GM21723 (cell line): ENCODE measurements around the gene FBXL17.

Experiments used
- ATAC-seq: cut with Tn5 transposase; IDR thresholded peaks from one replicate; pipeline ENCODE4 v1.9.1; 2021; ENCODE audit warnings: mild to moderate bottlenecking, moderate library complexity; ENCODE audit not compliant: unreplicated experiment

Gene FBXL17

DNA sequence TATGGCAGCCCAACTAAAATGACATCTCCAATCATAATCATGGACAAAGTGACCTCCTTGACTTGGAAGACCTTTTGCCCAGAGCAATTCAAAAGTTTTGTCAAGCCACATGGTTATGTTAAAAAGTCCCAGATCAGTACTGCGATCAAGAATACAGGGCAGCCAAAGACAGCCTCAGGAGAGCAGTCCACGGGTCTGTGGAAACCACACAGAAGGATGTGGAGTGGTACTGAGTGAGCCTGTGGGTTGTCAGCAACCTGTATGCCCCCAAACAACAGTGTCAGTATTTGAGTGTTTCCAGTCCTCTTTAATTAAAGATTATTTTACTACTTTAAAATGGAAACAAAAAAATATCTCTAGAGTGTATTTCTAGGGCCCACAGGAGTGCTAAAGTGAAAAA lies 365.8 kb downstream of the FBXL17 start:
- no peak for ATAC-seq

DNA sequence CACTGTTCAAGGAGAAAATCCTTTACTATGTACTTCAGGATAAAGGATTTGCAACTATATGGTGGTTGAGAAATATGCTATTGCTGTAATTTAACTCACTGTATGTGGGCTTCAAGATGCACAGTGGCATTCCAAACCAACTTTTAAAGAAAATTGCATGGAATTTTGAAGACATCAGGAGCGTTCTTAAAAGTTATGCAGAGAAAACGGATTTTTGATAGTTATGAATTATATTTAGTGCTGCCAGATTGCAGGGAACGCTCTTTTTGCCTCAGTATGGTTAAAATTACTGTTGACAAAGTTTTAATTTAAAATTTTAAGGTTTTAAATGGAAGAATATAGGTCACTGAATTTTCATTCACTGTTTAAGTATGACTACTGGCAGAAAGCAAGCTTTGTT lies 375.1 kb downstream of the FBXL17 start:
- ATAC-seq, result no peak

DNA sequence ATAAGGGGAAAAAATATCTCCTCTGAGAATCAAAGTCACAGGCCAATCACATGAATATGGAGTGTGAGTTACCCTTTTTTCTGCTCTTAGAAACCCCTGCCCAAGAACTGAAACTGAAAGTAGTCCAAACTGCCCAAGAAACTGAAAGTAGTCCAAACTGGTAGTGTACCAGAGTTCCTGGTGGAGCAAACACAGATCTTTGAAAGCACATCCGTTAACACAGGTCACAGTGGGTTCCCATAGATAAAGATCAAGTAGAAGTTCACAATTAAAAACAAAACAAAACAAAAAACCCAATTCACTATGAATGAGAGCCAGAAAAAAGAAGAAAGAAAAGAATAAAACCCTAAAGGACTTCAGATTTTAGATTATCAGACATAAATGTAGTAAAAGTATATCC lies 378.7 kb downstream of the FBXL17 start:
- ATAC-seq, result peak; percentile 97

DNA sequence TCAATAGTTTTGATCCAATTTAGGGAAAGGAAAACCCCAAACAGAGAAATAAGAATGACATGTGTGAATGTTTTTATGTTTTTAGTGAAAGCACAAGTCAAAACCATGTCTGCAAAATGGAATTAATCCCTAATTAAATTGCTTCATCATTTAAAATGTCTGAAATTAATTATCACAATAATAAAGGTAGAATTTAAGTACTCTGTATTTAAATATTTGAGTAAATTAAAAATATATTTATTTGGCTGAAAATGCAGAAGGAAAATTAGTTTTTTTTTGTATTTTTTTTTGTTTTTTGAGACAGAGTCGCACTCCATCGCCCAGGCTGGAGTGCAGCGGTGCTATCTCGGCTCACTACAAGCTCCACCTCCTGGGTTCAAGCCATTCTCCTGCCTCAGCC lies 380.7 kb downstream of the FBXL17 start:
- no peak for ATAC-seq

DNA sequence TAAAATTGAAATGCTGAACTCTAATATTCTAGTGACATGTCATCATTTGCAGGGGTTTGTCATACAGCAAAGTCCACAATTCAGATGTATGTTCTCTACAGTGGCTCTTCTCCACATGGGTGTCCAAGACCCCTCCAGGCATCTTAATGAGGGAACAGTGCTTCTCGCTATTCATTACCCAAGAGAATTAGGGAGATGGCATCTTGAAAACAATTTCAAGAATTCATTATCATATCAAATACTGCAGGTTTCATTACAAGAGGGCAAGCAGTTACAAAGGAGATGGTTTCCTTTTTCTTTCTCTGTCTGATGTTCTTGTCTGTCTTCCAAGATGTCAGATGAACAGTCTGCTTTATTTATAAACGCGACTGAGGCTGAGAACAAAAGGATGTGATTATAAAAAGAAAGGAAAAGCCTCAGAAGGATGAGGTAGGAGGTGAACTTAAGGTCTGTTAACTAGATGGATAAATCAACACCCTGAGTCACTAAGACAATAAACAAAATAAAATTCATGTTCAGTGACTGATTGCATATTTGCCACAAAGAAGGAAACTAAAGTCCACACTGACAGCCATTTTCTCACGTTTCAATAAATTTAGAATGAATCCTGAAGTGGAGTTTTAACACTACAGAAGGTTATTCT lies 384.4 kb downstream of the FBXL17 start:
- ATAC-seq, result no peak

DNA sequence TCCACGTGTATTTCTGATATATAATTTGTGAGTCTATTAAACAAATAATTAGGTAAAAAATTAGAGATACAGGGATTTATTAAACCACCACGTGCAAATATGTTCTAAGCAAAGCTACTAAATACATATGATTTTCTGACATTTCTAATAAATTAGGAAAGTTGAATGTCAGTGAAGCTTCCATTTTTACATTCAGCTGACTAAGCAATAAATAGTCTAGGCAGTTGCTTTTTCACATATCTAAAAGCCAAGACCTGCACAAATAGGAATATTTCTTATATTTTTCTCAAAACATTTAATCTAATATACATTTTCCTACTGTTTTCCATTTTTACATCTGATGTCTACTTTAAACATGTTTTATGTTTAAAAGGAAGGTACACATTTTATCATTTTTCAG lies 388.6 kb downstream of the FBXL17 start:
- no peak for ATAC-seq

DNA sequence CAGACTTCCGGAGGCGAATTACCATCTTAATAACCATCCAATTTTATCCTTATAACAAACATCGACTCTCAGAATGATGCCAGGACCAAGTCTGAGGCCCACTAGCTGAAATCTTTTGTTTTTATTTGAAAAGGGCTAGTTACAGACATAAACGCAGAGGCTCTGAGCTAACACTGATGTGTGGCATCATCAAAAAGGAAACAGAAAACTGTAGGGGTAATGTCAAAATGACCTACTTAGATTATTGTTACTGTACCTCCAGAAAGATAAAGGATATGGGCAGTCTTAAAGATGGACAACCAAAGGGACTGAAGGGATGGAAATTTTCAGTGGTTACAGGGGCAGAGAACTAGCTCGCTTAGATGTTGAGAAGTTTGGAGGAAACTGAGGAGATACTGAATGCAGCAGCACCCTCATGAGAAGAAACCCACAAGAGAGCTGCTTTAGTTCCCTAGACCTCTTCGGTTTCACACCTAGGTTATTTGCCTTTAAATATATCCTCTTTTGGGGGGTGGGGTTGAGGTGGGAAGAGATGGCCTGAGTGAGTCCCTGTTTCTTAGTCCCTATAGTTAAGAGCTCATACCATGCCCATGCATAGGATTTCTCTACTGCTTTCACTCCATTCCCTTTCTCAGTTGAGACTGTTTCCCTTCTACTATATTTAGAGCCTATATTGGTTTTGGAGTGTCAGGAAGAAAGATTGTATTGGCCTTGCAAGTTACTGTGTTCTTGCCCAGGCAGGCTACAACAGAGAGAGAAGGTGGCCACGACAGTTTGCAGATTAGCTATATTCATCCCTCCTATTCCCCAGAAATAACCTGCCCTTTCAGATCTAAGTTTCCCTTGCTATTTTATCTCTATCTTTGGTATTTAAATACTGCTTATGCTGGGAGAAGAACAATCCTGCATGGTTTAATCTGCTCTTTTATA lies 390.8 kb downstream of the FBXL17 start:
- ATAC-seq, result peak; percentile 92

DNA sequence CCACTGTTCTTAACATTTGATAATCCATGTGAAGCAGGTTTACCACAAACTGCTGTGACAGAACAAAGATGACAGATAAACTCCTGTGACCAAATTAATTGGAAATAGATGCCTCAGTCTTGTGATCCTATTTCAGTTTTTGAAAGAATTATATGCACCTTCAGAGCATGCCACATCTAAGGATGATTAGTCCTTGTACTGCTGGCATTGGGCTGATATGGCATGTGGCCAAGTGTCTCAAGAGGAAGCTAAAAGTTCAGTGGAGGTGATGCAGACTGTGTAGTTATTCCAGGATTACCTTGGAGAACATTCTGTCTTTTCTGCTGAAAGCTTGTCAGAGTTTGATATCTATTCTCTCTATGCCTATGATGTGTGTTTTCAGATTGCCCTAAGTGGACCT lies 396.8 kb downstream of the FBXL17 start:
- no peak for ATAC-seq

DNA sequence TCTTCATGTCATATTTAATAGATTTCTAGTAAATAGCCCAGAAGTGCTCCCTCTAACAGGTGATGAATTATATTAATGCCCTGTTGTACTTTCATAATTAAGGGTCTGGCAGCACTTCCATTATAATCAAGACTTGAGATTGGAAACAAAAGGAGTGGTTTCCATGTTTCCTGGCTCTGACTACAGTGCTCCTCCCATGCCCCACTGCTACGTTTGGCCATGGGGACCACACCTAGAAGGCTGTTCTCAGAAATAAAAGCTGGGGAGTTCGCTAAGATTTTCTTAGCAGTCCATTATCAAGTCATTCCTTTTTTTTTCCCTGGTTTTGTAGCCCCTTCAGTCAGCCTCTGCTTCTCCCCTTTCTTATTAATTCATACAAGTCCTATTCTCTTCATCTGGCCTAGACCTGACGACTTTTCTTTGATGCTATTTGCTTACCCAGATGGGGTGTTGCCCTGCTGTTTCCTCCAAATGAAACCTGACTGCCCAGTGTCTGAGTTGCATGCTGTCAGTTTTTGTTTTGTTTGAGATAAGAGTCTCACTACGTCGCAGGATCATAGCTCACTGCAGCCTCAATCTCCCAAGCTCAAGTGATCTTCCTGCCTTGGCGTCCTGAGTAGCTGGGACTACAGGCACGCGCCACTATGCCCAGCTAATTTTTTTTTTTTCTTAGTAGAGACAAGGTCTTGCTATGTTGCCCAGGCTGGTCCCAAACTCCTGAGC lies 399.0 kb downstream of the FBXL17 start:
- ATAC-seq, result no peak

DNA sequence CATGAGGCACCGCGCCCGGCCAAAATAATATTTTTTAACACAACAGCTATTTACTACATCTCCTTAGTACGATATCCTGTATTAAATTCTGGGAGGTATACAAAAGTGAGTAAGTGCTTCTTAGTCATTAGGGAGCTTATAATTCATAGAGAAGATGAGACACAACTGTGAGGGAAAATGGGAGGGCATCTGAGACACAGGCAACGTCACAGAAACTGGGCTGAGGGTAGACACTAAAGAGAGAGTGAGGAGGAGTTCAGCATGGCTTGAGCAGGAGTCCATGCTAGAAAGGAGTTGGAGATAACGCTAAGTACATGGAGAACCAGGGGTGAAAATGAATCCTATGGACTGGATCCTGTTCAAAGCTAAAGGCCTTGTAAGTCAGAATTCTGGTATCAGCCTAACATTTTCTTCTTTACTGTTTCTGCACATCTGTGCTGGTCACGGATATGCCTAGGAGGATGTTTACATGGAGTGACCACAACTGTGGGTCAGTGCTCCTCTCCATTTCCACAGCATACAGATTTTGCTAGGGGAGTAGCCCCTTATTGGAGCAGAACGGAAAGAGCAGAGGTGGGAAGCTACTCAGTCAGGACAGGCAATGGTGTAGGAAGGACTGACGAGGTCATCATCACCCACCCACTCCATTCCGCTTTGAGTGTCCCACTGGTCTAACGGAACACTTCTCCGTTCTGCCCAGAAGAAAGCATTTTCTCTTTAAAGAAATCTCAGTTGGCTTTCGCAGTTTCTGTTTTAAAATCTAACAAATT lies 400.8 kb downstream of the FBXL17 start:
- no peak for ATAC-seq

DNA sequence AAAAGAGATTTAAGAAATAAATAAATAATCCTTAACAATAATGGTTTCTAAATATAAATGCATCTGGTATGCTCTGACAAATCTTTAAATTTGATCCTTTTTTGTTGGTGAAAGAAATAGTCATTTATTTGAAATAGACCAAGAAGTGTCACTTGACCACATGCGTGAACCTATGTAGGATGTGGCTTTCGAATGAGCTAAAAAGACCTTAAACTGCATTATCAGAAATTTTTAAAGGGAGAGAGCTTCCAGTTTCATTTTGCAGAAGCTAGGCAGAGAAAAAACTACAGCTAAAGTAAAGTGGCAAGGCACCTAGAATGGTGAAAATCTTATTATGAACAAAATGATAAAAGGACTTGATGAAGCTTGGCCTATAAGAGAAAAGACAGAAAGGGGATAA lies 402.0 kb downstream of the FBXL17 start:
- peak; percentile 83 for ATAC-seq

DNA sequence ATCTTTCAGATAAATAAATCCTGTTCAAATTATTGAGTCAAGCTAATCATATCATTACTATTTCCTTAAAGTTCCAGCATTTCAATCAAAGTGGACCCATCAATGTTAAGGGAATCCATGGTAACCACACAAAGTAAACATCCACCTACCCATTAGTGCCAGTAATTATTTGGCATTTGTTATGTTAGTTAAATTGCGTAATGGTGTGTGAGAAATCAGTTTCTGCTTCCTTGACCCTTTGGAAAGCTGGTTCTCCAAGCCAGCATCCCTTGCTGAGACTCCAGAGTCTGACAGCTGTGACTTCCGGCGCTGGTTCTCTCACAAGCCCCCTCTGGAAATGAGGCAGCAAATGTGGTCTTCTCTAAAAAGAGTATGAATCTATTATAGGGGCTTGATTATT lies 402.6 kb downstream of the FBXL17 start:
- ATAC-seq, result no peak

DNA sequence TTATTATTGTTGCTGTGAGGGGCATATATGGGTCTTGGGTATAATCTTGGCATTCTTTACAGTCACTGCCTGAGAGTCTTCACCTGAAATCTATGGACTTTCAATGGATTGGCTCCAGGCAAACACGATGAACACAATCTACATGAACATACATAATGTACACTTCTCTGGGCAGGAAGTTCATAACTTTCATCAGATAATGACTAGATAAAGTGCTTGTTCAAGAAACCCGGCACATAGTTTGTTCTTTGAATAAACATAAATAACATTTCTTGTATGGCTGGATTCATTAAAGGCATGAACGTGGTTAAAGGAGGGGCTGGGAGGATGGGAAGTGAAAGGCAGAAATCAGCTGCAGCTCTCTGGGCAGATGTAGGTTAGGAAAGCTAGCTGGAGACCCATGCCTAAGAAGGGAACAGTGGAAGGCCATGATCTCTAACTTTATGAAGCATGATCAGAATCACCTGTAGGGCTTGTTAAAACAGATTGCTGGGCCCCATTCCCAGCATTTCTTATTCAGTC lies 404.3 kb downstream of the FBXL17 start:
- ATAC-seq, result no peak

DNA sequence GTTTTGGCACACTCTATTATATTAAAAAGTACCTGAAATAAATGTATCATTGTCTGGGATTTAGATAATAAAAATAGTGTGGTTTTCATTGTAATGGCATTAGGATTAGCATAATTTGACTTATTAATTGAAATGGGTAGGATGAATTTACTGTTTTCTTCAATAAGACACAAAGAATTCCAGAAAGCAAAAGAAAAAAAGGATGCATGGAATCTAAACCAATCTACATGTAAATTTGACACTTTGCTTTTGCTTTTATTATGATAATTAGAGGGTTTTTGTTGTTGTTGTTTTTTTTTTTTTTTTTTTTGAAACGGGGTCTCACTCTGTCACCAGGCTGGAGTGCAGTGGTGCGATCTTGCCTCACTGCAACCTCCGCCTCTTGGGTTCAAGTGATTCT lies 406.3 kb downstream of the FBXL17 start:
- no peak for ATAC-seq

DNA sequence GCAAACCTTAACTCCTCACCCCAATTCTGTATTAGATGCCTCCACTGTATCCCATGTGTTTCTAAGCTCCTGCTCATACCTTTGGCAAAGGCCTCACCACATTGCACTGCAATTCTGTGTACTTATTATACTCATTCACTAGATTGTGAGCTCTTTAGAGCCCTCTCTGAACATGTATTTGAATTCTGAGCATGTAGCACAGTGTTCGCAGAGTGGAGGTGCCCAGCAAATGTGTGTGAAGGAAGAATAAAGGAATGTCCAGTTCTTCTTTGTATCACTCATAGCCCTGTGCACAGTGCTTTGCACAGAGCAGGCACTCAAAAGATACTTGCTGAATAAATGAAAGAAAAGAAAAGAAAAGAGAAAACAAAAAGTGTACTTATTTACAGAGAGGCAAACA lies 410.1 kb downstream of the FBXL17 start:
- no peak for ATAC-seq

DNA sequence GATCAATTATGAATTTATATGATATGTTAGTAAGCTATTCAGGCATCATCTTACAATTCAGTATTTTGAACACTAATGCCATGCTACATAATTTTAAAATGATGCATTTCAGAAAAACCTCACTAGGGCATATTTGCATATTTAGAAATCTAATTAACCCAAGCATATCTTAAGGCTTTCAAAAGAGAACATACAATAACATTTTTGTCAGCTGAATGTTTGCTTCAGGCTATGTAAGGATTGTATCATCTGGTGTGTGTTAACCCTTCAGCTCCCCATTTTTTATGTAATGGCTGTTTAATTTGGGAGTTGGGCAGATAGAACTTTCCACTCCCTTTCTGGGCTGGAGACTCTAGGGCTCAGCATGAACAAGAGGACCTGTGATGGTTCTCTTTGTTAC lies 412.1 kb downstream of the FBXL17 start:
- ATAC-seq, result no peak

DNA sequence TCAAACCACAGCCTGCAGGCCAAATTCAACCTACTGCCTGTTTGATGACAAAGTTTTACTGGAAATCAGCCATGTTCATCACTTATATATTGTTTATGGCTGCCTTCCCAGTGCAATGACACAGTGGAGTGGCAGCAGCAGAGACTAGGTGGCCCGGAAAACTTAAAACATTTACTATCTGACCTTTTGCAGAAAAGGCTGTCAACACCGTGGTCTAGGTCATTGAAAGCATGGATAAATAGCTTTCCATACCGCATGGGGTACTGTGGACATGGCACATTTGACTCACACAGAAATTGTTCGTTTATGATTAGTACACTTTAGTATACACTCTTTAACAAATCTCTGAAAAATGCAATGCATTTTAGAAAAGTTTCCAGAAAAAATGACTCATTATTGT lies 412.9 kb downstream of the FBXL17 start:
- ATAC-seq, result no peak

DNA sequence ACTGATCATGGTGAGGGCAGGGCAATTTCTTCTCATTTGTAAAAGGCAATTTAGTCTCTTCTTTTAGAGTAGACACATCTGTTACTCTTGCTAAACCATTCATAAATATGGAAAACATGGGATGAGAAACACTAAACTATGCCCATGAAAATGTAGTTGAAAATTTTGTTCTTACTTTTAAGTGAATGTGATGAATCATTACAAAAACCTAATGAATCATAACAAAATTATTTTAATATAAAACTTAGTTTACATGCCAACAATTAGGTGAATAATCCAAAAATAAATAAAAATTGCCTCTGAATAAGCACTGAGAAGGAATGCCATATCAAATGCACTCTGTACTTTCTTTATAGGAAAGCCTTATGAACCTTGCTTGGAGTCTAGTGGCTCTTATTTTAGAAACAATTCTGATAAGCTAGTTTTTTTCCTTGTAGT lies 413.5 kb downstream of the FBXL17 start:
- no peak for ATAC-seq

DNA sequence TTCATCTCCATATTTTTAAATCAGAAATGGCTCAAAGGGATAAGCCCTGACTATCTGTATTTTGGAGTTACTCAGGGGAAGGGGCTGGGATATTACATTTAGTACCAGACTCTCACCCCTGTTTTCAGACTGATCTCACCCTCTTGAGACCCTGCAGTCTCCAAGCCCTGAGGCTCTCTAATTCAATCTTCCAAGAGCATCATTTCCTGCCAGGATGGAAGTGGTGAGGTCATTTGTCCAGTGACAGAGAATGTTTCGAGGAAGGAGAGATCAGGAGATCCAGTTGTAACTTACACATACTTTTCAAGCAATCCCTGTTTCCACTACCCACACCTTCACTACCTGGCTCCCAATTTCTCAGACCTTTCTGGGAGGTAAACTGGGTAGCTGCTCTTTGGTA lies 415.7 kb downstream of the FBXL17 start:
- no peak for ATAC-seq

DNA sequence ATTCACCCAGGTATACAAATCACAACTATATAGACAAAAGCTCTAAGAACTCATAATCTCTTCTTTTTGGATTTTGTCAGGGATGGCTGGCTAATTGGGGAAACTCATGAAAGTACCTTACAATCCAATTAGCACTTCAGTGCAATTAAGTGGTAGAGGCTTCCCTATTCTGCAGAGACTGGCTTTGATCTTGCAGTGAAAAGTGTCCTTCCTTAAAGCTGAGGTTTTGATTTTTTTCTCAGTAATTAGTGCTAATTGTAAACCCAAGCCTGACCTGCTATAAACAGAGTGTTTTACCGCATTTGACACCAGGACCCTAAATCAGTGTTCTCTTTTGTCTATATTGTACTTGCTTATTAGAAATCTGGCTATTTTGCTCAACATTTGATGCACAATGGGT lies 417.2 kb downstream of the FBXL17 start:
- no peak for ATAC-seq
